Activated CD8-positive, alpha-beta T cell treated with anti-CD3 and anti-CD28 coated beads, Interleukin-2, amount 10 ng/mL, durations not matched to agents 7 days and 5 days (primary cell): ENCODE measurements around the gene KRT222. TPM values are rescaled to one million over a fixed set of nuclear protein-coding genes. Genes with fewer than 3 reads are reported as not detected.
A peak's percentile ranks its signal among the peaks of the same experiment; 100 is the strongest.

Experiments
- ATAC-seq: fragments of 150-1000 bp; cut with Tn5 transposase; one replicate; pipeline ENCODE4 v1.10.0; 2021; ENCODE audit warnings: moderate library complexity
- CTCF ChIA-PET: fragments of 350-600 bp; sonication (Branson Sonifier 250); formaldehyde crosslinking; loops from one replicate; lab custom pipeline; 2021; ENCODE audit warnings: antibody characterized with exemption; lab: Charles Lee
- POLR2A ChIA-PET: fragments of 350-600 bp; sonication (Branson Sonifier 250); formaldehyde crosslinking; loops from one replicate; lab custom pipeline; 2021; ENCODE audit warnings: antibody characterized with exemption; lab: Charles Lee
- DNase-seq: peaks from one replicate; pipeline ENCODE4 v3.0.0-alpha.2; 2020
- H3K27ac Mint-ChIP-seq: one replicate; pipeline ENCODE4 v1.8.0; 2021; ENCODE audit warnings: mild to moderate bottlenecking, mixed read lengths
- H3K27me3 Mint-ChIP-seq: one replicate; pipeline ENCODE4 v1.8.0; 2021; ENCODE audit warnings: low read depth, mixed read lengths
- H3K36me3 Mint-ChIP-seq: one replicate; pipeline ENCODE4 v1.8.0; 2021; ENCODE audit warnings: low read depth, mixed read lengths
- H3K4me1 Mint-ChIP-seq: one replicate; pipeline ENCODE4 v1.8.0; 2021; ENCODE audit warnings: low read depth, mixed read lengths
- H3K4me3 Mint-ChIP-seq: one replicate; pipeline ENCODE4 v1.8.0; 2021; ENCODE audit warnings: mild to moderate bottlenecking, mixed read lengths
- H3K9me3 Mint-ChIP-seq: one replicate; pipeline ENCODE4 v1.8.0; 2022; ENCODE audit warnings: mixed read lengths; ENCODE audit not compliant: insufficient read depth
- total RNA-seq, 2 experiments: library from RNA; stranded (reverse); gene quantifications; one replicate each; pipeline ENCODE4 v1.2.3, GENCODE V29; 2021

KRT222 gene
- total RNA-seq, 2 experiments from 2014 or later: not detected

GRCh38 chr17:40605306-40605705, 59.7 kb downstream of the KRT222 start:
- peak overlapping the region; percentile 68 for H3K4me3 Mint-ChIP-seq
- H3K27me3 Mint-ChIP-seq: no peaks in the 10 kb centered on the region
- H3K9me3 Mint-ChIP-seq: no peaks in the 10 kb centered on the region
- H3K4me1 Mint-ChIP-seq: peaks cover 100% of the 10 kb centered on the region
- peaks cover 6% of the 10 kb centered on the region for H3K36me3 Mint-ChIP-seq
- peak overlapping the region; percentile 96 for H3K27ac Mint-ChIP-seq
- CTCF ChIA-PET: interaction anchor here (1.5 to 4.2 kb wide), 7 partner anchors 9 to 57 kb away, joined by 3 to 92 read pairs (median 12); partner anchors contain the start of gene CCR7
- POLR2A ChIA-PET: interaction anchor here (1.2 to 19.7 kb wide), 5 partner anchors 9 to 49 kb away, joined by 3 to 454 read pairs (median 9); partner anchors contain the start of gene CCR7
- DNase-seq (peak; percentile 78), ATAC-seq (peak; percentile 43)

Other genes with a start within 250 kb of the KRT222 start
- gene TOP2A, start 247.3 kb downstream of the KRT222 start, total RNA-seq: 100 to 1,000 TPM; 517 to 567 TPM
- 10 to 100 TPM; 28.7 to 28.9 TPM for gene IGFBP4, start 221.7 kb downstream of the KRT222 start, total RNA-seq
- gene TNS4, start 163.6 kb downstream of the KRT222 start, total RNA-seq: 1 to 10 TPM; 8.4 to 9.0 TPM
- gene CCR7, start 99.7 kb downstream of the KRT222 start, total RNA-seq: 100 to 1,000 TPM; 171 to 173 TPM
- 100 to 1,000 TPM; 104 to 110 TPM for gene SMARCE1, start 17.4 kb downstream of the KRT222 start, total RNA-seq
- not detected for gene KRT24, start 38.6 kb upstream of the KRT222 start, total RNA-seq
- not detected for gene KRT25, start 90.2 kb upstream of the KRT222 start, total RNA-seq
- not detected for gene KRT26, start 107.0 kb upstream of the KRT222 start, total RNA-seq
- gene KRT27, start 117.4 kb upstream of the KRT222 start, total RNA-seq: not detected
- gene KRT28, start 134.8 kb upstream of the KRT222 start, total RNA-seq: not detected
- 10 to 100 TPM; 26.9 to 28.2 TPM for gene KRT10, start 157.4 kb upstream of the KRT222 start, total RNA-seq
- not detected for gene KRT12, start 202.0 kb upstream of the KRT222 start, total RNA-seq
- gene KRT20, start 220.1 kb upstream of the KRT222 start, total RNA-seq: not detected